ENCODE measurements around the gene HEPH.

DNA sequence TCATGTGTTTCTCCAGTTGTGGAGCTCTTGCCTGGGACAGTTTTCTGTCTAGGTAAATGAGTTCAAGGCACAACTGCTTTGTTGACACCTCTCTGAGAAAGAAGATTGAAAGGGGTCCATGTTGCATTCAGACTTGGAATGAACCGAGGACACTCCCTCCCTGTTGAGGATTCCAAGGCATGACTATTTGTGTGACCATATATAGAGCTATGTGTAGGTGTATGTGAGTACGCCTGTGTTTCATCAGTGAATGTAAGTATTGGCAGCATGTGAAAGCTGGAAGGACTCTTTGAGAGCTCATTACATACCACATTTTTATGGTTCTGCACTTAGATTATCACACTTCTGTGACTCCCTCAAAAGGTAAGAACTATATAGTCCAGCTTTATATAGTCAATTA, 3.4 kb downstream of the HEPH start:
- TF ChIP-seq POLR2AphosphoS5 (IDR thresholded peaks at IDR 0.05; ENCODE audit: low read depth, low read length) (no peak), POLR2A (IDR thresholded peaks at IDR 0.05; ENCODE audit: low read depth, low read length) (no peak)
